Colon (tissue), 2 donors: ENCODE data around the gene UBA7.
"Not testable (repeated sequence)": the region's sequence is repeated elsewhere in the genome, so short reads cannot be mapped to it uniquely, and the experiment has no call there.

ENCODE experiments used
- FAIRE-seq: peaks from 2 replicates; lab custom pipeline; 2012; peaks lifted over from hg19 to GRCh38; lab: Jason Lieb, UNC
- donor health status: control.
- donor health status: control.

Gene UBA7

DNA sequence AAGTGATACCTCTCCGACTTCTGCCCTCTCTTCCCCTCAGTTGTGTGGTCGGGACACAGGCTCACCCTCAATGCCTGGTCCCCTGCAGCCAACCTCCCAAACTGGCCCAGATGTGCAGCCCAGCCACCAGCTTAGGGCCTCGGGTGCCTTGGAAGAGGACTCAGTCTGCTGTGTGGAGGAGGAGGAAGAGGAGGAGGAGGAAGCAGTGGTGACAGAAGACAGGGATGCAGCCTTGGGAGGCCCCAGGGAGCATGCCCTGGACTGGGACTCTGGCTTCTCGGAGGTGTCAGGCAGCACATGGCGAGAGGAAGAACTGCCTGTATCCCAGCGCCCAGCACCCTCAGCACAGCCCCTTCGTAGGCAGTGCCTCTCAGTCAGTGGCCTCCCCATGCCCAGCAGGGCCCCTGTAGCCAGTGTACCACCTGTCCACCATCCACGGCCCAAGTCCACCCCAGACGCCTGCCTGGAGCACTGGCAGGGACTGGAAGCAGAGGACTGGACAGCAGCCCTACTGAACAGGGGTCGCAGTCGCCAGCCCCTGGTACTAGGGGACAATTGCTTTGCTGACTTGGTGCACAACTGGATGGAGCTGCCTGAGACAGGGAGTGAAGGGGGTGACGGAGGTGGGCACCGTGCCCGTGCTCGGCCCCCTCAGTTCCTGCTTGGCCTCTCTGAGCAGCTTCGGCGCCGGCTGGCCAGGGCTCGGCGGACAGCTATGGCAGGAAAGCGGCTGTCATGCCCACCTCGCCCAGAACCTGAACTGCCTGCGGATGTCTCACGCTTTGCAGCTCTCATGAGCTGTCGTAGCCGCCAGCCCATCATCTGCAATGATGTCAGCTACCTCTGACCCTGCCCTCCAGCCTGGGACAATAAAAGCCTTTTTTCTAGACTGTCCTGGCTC lies 9.4 kb downstream of the UBA7 start:
- no peak for FAIRE-seq

- FAIRE-seq, result no peak
Measured at GRCh38 chr3:49803465-49804140, 10.2 kb downstream of the UBA7 start.

GRCh38 chr3:49802719-49803464 lies 10.9 kb downstream of the UBA7 start, which contains the start of gene INKA1:
TSS of gene INKA1 (plus strand) at chr3:49803261. CDS start at chr3:49803393, 132 bp downstream.
- FAIRE-seq, result no peak

DNA sequence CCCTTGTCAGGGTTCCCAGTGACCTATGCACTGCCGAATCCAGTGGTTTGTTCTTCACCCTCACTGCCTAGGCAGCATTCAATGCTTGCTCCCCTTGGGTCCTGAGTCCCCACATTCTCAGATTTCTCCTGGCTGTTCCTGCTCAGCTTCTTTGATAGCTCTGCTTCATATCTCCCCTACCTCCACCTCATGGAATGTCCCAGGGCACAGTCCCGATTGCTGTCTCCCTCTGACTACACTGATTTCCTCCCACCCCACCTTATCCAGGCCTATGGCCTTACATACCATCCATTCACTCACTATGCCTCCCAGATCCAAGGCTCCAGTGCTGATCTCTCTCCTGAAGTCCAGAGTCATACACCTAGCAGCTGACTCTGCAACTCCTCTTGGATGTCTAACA lies 12.6 kb downstream of the UBA7 start:
- no peak for FAIRE-seq

- no peak for FAIRE-seq
Measured at GRCh38 chr3:49799761-49800160, 14.0 kb downstream of the UBA7 start, which contains the start of gene CDHR4. TSS of gene CDHR4 (minus strand) at chr3:49799873. CDS start at chr3:49799812, 61 bp downstream.

DNA sequence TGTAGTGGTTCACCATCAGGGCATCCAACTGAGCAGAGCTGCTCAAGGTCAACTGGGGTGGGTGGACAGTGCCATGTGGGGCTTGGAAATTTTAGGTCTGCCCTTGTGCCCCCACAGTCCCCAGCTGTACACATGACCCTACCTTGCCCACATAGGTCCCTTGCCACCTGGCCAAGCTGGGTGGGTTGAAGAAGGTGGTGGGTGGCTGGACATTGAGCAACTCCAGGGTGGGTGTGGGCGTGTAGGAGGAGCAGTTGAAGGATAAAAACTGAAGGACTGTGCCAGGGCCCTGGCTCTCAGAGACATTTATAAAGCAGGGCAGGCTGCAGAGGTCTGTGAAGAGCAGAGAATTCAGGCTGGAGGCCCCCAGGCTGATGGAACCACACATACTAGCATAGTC lies 14.6 kb downstream of the UBA7 start:
- FAIRE-seq, result no peak

GRCh38 chr3:49794926-49795905 lies 18.5 kb downstream of the UBA7 start:
- FAIRE-seq, result no peak

DNA sequence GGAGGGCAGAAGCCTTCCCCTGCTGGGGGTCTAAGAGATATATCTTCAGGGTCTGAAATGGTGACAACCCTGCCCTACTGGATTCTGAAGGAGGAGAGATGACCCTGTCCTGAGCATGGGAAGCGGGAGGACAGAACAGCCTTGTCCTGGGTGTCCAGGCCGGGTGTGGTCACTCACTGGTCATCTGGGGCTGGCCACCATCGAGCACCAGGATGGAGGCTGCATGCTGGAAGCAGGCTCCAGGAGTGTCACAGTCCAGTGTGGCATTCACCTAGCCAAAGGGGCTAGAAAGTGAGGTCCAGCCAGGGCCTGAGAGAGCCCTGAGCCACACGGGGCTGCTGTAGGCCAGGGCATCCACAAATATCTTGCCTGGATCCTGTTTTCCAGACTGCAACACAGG lies 19.3 kb downstream of the UBA7 start:
- FAIRE-seq, result no peak

GRCh38 chr3:49793486-49794085 lies 20.2 kb downstream of the UBA7 start:
- FAIRE-seq, result no peak

DNA sequence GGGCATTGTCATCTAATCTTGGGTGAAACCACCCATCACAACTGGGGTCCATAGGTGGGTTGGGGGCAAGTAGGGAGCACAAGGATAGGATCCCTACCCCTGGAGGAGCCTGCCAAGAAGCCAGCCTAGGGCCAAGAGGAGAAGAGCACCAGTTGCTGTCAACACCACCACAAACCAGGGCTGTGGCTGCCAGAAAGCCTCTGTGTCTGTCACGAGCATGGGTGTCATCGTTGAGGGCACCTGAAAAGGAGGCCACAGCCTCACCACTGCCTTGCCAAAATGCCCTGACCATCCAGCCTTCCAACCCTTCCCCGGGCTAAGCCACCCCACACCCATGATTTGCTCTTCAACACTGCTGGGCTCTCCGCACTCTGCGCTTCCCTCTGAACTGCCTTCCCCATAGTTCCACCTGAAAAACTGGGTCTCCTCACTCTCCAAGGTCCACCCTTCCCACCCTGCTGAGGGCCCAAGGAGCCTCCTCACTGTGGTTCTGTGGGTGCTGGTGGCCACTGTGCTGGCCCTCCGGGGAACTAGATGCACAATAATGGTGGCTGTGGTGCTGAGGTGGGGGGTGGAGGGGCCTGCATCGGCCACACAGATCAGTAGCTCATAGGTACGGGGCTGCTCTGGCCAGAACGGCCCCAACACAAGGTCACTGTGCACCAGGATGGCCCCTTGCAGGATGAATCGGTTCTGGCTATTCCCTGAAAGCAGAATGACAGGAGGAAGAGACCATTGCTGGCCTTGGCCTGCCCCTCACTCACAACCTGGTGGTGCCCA lies 21.2 kb downstream of the UBA7 start:
- FAIRE-seq, result no peak

DNA sequence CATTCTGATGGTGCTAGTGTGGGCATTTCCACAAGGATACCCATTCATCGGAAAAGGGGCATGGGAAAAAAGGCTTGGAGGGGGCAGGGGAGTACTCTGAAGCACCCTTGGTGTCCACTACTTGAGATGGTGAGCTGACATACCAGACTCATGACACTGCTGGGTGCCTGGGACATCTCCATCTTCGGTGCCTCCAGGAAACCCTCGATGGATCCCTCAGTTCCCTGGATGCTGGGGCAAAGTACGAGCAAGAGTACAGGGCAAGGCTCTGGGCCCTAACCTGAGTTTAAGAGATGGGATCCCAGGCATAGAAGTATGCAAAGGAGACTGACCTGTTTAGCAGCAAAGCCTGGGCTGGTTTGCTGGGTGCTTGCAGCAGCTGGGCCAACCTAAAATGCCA lies 22.2 kb downstream of the UBA7 start:
- no peak for FAIRE-seq

DNA sequence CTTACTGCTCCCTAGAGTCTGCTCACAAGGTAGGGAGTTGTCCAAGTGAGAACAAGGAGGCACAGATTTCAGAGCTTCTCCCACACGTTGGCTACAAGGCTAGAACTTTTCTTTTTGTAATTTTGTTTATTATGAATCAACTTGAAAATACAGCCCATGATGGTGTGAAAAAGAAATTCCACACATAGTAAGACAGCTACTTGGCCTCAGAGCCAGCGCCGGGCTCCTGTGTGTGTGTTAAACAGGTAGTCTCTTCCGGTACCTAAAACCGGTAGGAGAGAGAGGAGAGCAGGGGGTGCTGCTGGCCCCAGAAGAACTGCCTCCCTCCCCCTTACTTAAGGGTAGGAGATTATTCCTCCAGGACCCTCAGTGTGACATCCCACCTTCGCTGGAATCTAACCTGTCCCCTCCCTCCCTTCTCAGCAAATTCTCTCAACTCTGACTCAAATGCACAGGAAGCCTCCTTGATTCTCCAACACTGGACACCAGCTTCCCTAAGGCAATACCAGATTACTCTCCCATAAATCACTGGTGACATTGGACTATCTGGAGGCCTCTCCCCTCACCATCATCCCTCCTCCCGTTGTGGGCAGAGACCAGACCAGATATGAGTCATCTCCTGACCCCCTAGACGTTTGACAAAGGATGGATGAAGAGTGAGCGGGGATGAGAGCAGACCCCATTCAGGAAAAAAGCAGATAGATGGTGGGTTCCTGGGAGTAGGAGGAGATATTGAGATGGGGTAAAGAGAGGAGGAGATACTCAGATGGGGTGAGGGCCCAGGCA lies 22.9 kb downstream of the UBA7 start:
- no peak for FAIRE-seq

DNA sequence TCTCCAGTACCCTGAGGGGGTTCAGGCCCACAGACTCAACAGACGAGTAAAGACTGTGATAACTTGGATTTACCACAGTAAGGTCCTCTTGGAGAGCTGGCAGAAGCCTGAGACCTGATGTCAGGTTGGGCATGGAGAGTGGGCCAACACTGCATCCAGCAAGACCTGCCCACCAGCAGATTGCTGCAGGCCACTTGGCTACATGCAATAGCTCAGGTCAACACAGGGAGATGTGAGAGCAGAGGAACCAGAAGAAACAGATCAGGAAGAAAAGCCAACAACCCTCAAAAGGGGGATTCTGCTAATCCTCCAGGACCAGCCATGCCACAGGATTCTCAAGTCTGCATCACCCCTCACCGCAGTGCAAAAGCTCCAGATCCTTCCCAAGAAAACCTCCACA lies 25.7 kb downstream of the UBA7 start:
- FAIRE-seq, result no peak

DNA sequence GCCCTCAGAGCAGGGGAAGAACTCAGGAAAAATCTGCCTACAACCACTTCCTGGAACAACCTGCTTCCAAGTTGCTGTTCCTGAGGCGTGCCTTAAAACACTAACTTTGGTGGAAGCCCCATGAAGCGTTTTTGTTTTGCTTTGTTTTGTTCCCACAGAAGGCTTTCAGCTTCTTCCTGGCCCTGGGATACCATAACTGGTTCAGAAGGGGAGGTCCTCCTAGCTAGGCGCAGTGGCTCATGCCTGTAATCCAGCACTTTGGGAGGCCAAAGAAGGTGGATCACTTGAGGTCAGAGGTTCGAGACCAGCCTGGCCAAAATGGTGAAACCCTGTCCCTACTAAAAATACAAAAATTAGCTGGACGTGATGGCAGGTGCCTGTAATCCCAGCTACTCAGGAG lies 26.2 kb downstream of the UBA7 start:
- no peak for FAIRE-seq

- no peak for FAIRE-seq
Measured at GRCh38 chr3:49787182-49787464, 26.6 kb downstream of the UBA7 start.

DNA sequence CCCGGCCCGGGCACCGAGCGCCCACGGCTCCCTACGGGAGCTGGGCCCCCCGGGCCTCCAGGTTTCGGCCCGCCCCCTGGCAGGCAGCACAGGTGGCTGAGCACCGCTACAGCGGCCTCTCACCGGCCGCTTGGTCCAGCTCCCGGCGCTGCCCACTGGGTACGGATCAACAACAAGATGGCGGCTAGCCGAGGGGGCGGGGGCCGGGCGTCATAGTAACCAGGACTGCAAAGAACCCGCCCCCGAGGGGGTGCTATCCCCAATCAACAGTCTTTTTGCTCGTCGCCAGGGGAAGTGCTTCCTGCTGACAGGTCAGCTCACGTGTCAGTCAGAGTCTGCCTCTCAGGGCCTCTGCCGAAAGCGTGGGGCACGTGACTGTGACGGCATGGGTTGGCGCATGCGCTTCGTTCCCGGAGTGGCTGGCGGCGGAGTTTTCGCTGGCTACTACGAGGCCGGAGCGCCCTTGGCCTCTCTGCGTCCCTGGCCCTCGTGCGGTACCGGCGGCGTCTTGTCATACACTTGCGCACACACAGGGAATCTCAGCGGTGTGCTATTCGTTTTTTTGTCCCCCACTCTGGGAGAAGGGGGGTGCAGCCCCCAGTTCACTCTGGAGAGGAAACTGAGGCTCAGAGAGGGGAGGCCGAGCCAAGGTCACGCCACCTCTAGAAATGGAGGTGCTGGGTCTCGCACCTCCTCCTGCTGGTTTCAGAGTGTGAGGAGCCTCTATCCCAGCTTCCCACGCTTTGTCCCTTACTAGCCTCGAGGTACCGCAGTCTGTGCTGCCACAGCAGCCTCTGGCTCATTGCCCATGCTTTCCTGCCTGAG lies 27.2 kb downstream of the UBA7 start, which contains the start of gene IP6K1:
IP6K1 (minus strand) TSS at position 186 of the 825 bp plus-strand sequence. CDS start 38,502 bp downstream, outside the sequence.
- peak; percentile 81 for FAIRE-seq

DNA sequence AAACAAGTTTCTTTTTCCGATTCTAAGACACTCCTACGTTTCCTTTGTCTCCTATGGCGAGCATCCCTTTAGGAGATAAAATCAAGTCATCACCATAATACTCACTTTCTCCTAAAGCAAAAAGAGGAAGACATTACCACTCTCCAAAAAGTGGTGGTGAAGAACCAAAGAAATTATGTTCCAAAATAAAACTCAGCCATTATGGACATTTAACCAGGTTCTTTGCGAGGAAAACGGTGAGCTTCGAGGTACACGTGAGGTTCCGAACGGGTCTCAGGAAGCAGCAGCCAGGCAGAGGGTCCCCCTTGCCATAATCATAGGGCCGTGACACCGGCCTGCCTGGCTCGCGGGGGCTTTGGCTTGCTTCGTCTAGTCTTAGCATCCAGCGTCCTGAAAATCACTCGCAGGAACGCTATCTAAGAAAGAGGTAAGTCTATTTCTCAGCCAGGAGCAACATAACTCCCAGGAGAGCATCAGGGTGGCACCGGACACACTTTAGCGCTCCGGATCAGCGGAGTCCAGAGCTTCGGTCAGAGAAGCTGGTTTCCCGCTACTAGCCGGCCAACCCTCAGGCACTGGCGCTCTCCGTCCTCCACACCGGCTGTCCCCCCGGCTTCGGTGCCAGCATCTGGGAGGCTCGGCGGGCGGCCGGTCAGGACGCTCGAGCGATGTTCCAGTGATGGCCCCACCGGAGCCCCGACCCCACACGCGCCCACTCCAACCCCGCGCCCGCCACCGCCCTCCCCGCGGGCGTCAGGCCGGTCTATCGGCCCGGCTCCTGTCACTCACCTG lies 28.0 kb downstream of the UBA7 start:
- FAIRE-seq, result no peak

DNA sequence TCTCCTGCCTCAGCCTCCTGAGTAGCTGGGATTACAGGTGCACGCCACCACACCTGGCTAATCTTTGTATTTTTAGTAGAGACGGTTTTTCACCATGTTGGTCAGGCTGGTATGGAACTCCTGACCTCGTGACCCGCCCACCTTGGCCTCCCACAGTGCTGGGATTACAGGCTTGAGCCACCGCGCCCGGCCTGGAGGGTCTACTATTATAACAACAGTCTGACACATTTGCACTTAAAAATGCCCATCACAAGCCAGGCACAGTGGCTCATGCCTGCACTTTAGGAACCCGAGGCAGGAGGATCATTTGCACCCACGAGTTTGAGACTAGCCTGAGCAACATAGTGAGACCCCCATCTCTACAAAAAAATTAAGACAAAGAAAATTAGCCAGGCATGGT lies 31.5 kb downstream of the UBA7 start:
- FAIRE-seq, result not testable (repeated sequence)
